ENCODE measurements around the gene FGF2.

Gene FGF2

DNA sequence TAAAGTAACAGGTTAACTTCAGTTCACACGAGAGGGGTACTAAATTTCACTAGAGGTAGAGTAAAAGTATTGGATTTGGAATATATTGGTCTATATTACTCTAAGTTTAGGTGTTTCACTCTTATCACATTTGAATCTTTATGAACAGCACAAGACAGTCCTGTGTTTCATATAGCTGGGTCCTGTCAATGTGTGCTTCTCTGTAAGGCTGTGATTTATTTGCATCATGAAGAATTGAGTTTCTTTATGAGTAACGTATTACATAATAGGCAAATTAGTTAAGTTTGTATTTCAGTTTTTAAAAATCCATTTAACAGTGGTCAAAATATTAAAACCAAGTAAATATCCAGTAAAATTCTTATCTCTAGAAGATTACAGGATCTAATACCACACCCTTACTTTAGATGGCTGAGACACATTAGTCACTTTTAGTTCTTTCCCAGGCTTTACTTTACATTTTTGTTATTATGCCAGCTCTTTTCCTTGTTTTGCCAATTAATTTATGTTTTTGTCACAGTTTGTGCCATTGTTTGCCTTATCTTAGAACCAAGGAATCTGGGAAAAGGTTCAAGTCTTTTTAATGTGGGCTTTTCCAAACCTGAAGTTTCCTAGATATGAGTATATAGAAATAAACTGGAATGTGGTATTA, 63.6 kb downstream of the FGF2 start (continued):
- TF ChIP-seq, protein P1, sequence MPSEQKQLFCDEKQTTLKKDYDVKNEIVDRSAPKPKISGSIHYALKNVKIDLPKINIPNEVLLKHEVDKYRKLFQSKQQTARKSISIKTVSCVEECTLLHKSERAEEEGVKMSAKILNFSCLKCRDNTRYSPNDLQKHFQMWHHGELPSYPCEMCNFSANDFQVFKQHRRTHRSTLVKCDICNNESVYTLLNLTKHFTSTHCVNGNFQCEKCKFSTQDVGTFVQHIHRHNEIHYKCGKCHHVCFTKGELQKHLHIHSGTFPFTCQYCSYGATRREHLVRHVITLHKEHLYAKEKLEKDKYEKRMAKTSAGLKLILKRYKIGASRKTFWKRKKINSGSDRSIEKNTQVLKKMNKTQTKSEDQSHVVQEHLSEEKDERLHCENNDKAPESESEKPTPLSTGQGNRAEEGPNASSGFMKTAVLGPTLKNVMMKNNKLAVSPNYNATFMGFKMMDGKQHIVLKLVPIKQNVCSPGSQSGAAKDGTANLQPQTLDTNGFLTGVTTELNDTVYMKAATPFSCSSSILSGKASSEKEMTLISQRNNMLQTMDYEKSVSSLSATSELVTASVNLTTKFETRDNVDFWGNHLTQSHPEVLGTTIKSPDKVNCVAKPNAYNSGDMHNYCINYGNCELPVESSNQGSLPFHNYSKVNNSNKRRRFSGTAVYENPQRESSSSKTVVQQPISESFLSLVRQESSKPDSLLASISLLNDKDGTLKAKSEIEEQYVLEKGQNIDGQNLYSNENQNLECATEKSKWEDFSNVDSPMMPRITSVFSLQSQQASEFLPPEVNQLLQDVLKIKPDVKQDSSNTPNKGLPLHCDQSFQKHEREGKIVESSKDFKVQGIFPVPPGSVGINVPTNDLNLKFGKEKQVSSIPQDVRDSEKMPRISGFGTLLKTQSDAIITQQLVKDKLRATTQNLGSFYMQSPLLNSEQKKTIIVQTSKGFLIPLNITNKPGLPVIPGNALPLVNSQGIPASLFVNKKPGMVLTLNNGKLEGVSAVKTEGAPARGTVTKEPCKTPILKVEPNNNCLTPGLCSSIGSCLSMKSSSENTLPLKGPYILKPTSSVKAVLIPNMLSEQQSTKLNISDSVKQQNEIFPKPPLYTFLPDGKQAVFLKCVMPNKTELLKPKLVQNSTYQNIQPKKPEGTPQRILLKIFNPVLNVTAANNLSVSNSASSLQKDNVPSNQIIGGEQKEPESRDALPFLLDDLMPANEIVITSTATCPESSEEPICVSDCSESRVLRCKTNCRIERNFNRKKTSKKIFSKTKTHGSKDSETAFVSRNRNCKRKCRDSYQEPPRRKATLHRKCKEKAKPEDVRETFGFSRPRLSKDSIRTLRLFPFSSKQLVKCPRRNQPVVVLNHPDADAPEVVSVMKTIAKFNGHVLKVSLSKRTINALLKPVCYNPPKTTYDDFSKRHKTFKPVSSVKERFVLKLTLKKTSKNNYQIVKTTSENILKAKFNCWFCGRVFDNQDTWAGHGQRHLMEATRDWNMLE (tag by site-specific recombination; conservative IDR thresholded peaks at IDR 0.05; ENCODE audit: low read depth), result no peak
- TF ChIP-seq ZNF660 (tag by site-specific recombination; IDR thresholded peaks at IDR 0.05) (no peak), PRDM1 (tag by site-specific recombination; IDR thresholded peaks at IDR 0.05) (no peak), BCL11A (tag by site-specific recombination; IDR thresholded peaks at IDR 0.05; ENCODE audit: low read depth) (no peak), ZNF558 (tag by site-specific recombination; IDR thresholded peaks at IDR 0.05) (no peak), WT1 (tag by site-specific recombination; IDR thresholded peaks at IDR 0.05) (no peak)
- TF ChIP-seq, protein P2, sequence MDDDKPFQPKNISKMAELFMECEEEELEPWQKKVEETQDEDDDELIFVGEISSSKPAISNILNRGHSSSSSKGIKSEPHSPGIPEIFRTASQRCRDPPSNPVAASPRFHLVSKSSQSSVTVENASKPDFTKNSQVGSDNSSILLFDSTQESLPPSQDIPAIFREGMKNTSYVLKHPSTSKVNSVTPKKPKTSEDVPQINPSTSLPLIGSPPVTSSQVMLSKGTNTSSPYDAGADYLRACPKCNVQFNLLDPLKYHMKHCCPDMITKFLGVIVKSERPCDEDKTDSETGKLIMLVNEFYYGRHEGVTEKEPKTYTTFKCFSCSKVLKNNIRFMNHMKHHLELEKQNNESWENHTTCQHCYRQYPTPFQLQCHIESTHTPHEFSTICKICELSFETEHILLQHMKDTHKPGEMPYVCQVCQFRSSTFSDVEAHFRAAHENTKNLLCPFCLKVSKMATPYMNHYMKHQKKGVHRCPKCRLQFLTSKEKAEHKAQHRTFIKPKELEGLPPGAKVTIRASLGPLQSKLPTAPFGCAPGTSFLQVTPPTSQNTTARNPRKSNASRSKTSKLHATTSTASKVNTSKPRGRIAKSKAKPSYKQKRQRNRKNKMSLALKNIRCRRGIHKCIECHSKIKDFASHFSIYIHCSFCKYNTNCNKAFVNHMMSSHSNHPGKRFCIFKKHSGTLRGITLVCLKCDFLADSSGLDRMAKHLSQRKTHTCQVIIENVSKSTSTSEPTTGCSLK (tag by site-specific recombination; IDR thresholded peaks at IDR 0.05), result no peak
- TF ChIP-seq, protein P3, sequence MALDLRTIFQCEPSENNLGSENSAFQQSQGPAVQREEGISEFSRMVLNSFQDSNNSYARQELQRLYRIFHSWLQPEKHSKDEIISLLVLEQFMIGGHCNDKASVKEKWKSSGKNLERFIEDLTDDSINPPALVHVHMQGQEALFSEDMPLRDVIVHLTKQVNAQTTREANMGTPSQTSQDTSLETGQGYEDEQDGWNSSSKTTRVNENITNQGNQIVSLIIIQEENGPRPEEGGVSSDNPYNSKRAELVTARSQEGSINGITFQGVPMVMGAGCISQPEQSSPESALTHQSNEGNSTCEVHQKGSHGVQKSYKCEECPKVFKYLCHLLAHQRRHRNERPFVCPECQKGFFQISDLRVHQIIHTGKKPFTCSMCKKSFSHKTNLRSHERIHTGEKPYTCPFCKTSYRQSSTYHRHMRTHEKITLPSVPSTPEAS (tag by site-specific recombination; IDR thresholded peaks at IDR 0.05), result no peak

DNA sequence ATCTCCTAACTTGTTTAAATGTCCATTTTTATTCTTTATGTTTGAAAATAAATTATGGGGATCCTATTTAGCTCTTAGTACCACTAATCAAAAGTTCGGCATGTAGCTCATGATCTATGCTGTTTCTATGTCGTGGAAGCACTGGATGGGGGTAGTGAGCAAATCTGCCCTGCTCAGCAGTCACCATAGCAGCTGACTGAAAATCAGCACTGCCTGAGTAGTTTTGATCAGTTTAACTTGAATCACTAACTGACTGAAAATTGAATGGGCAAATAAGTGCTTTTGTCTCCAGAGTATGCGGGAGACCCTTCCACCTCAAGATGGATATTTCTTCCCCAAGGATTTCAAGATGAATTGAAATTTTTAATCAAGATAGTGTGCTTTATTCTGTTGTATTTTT, 68.2 kb downstream of the FGF2 start:
- H3K36me3 ChIP-seq (ENCODE audit: control insufficient read depth in 2 of 2, insufficient read depth in 1 of 2, low read length in 2 of 2), result peaks cover 0 to 17% of the 10 kb centered on the region in 2 experiments; a peak in 2 of 3 replicates
- no peaks in the 10 kb centered on the region for H3K9me3 ChIP-seq (ENCODE audit: control insufficient read depth, insufficient read depth, low read depth, low read length)
- no peak overlapping the region for H3K4me3 ChIP-seq (ENCODE audit: low read depth, low read length)
- no peak for TF ChIP-seq ZBTB8A (tag by site-specific recombination; IDR thresholded peaks at IDR 0.05)
- TF ChIP-seq, protein P4, sequence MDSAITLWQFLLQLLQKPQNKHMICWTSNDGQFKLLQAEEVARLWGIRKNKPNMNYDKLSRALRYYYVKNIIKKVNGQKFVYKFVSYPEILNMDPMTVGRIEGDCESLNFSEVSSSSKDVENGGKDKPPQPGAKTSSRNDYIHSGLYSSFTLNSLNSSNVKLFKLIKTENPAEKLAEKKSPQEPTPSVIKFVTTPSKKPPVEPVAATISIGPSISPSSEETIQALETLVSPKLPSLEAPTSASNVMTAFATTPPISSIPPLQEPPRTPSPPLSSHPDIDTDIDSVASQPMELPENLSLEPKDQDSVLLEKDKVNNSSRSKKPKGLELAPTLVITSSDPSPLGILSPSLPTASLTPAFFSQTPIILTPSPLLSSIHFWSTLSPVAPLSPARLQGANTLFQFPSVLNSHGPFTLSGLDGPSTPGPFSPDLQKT (IDR thresholded peaks at IDR 0.05; ENCODE audit: borderline replicate concordance, low read depth, low read length), result no peak
- TF ChIP-seq KLF10 (tag by site-specific recombination; IDR thresholded peaks at IDR 0.05), result no peak
- no peak for TF ChIP-seq KLF8 (tag by site-specific recombination; IDR thresholded peaks at IDR 0.05)
- no peak for TF ChIP-seq ZBTB1 (tag by site-specific recombination; IDR thresholded peaks at IDR 0.05)
- no peak for TF ChIP-seq ZNF623 (tag by site-specific recombination; IDR thresholded peaks at IDR 0.05)
- no peak for TF ChIP-seq ZNF16 (tag by site-specific recombination; IDR thresholded peaks at IDR 0.05; ENCODE audit: low read depth)
- TF ChIP-seq, protein P5, sequence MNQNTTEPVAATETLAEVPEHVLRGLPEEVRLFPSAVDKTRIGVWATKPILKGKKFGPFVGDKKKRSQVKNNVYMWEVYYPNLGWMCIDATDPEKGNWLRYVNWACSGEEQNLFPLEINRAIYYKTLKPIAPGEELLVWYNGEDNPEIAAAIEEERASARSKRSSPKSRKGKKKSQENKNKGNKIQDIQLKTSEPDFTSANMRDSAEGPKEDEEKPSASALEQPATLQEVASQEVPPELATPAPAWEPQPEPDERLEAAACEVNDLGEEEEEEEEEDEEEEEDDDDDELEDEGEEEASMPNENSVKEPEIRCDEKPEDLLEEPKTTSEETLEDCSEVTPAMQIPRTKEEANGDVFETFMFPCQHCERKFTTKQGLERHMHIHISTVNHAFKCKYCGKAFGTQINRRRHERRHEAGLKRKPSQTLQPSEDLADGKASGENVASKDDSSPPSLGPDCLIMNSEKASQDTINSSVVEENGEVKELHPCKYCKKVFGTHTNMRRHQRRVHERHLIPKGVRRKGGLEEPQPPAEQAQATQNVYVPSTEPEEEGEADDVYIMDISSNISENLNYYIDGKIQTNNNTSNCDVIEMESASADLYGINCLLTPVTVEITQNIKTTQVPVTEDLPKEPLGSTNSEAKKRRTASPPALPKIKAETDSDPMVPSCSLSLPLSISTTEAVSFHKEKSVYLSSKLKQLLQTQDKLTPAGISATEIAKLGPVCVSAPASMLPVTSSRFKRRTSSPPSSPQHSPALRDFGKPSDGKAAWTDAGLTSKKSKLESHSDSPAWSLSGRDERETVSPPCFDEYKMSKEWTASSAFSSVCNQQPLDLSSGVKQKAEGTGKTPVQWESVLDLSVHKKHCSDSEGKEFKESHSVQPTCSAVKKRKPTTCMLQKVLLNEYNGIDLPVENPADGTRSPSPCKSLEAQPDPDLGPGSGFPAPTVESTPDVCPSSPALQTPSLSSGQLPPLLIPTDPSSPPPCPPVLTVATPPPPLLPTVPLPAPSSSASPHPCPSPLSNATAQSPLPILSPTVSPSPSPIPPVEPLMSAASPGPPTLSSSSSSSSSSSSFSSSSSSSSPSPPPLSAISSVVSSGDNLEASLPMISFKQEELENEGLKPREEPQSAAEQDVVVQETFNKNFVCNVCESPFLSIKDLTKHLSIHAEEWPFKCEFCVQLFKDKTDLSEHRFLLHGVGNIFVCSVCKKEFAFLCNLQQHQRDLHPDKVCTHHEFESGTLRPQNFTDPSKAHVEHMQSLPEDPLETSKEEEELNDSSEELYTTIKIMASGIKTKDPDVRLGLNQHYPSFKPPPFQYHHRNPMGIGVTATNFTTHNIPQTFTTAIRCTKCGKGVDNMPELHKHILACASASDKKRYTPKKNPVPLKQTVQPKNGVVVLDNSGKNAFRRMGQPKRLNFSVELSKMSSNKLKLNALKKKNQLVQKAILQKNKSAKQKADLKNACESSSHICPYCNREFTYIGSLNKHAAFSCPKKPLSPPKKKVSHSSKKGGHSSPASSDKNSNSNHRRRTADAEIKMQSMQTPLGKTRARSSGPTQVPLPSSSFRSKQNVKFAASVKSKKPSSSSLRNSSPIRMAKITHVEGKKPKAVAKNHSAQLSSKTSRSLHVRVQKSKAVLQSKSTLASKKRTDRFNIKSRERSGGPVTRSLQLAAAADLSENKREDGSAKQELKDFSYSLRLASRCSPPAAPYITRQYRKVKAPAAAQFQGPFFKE (tag by site-specific recombination; IDR thresholded peaks at IDR 0.05; ENCODE audit: borderline replicate concordance), result no peak
- no peak for TF ChIP-seq ZNF561 (tag by site-specific recombination; IDR thresholded peaks at IDR 0.05; ENCODE audit: borderline replicate concordance)
- no peak for TF ChIP-seq ZNF114 (tag by site-specific recombination; IDR thresholded peaks at IDR 0.05)
- TF ChIP-seq EGR2 (tag by site-specific recombination; IDR thresholded peaks at IDR 0.05; ENCODE audit: low read depth), result no peak
- ChIA-PET POLR2A (no interaction called here), CTCF (no interaction called here)
- no peak overlapping the region for H3K27ac ChIP-seq (ENCODE audit: extremely low read depth, low read depth, low read length)
- no peaks in the 10 kb centered on the region for H3K4me1 ChIP-seq (ENCODE audit: control insufficient read depth, insufficient read depth, low read length)

Measured in HEK293 (cell line).